ENCODE results near the gene EPS8. TPM values are rescaled to one million over a fixed set of nuclear protein-coding genes. Genes with fewer than 3 reads are reported as not detected.
"Not testable (repeated sequence)": the region's sequence is repeated elsewhere in the genome, so short reads cannot be mapped to it uniquely, and the experiment has no call there.

EPS8 gene
- total RNA-seq, 1 experiment from 2014 or later: 0.07 TPM

DNA sequence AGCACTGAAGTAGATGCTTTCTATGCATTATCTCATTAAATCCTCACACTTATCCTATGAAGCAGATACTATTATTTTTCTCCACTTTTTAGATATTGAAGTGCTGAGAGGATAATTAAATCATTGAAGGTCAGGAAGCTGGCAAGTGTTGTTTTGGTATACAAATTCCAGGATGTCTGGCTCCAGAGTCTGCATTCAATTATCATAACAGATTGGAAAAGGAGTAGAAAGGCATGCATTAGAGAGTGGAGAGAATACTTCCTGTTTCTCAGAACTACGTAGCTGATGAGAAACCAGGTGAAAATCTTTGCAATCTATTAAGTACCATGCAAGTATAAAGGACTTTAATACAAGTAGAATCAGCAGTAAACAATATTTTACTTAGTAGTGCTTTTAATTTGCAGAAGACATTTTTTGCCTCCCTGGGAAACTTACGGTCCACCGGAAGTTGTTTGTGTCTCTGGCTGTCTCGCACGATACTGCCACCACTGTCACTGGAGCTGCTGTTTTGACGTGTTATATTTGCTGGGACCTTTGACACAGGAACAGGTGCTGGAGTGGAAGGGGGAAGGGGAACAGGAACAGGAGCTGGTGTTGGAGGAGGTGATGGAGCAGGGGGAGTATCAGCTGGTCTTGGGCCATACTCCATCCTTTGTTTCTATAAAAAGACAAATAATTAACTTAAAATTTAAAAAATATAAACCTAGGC, 158.0 kb downstream of the EPS8 start:
- in situ Hi-C loops (cut with HindIII; ENCODE audit: low sequenced_read_pairs): no loop called here
- no peak for DNase-seq (ENCODE audit: low spot score)

- DNase-seq (ENCODE audit: low spot score): no peak
- in situ Hi-C loops (cut with HindIII; ENCODE audit: low sequenced_read_pairs): no loop called here
Observed at GRCh38 chr12:15629761-15630160, 159.4 kb downstream of the EPS8 start.

- in situ Hi-C loops (cut with HindIII; ENCODE audit: low sequenced_read_pairs): no loop called here
- DNase-seq (ENCODE audit: low spot score): no peak
Observed at GRCh38 chr12:15629108-15629507, 160.1 kb downstream of the EPS8 start.

DNA sequence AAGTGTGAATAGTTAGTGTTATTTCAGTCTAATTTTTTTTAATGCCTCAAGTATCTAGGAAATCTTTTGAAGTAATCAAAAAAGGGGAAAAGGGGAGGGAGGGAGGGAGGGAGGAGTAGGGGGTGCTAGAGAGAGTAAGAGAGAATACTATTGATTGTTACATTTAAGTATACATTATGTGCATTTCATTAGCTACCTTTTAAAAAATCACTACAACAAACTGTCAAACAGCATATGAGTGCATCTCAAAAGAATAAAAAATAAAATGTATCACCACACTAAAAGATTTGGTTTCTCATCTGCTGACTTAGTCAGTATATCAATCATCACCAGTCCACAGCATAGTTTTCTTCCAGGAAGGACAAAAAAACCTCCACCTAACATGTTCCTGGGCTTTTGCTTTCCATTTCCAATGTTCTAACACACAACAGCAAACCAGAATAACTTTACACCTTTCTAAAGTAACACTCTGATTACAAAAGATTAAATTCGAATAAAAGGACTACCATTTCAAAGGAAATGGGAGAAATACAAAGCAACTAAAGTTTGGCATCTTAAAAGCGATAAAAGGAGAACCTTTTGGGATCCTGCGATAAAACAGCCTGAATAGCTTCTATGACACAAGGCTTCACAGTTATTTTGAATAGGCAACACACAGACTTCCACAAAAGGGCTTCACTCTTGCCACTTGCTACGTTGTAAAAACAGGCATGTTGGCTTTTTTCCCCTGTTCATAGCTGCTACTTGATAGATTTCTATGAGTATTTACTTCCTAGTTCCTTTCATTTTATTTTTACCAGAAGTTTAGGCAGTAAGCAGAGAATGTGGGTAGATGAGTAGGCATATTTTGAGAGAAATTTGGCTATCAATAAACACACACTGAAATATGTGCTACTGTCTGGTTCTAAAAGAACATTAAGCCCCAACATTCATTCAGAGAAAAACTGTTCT, 160.9 kb downstream of the EPS8 start:
- no peak for DNase-seq (ENCODE audit: low spot score)
- in situ Hi-C loops (cut with HindIII; ENCODE audit: low sequenced_read_pairs): no loop called here

GRCh38 chr12:15625075-15625474, 164.1 kb downstream of the EPS8 start:
- in situ Hi-C loops (cut with HindIII; ENCODE audit: low sequenced_read_pairs): no loop called here
- DNase-seq (ENCODE audit: low spot score): no peak

DNA sequence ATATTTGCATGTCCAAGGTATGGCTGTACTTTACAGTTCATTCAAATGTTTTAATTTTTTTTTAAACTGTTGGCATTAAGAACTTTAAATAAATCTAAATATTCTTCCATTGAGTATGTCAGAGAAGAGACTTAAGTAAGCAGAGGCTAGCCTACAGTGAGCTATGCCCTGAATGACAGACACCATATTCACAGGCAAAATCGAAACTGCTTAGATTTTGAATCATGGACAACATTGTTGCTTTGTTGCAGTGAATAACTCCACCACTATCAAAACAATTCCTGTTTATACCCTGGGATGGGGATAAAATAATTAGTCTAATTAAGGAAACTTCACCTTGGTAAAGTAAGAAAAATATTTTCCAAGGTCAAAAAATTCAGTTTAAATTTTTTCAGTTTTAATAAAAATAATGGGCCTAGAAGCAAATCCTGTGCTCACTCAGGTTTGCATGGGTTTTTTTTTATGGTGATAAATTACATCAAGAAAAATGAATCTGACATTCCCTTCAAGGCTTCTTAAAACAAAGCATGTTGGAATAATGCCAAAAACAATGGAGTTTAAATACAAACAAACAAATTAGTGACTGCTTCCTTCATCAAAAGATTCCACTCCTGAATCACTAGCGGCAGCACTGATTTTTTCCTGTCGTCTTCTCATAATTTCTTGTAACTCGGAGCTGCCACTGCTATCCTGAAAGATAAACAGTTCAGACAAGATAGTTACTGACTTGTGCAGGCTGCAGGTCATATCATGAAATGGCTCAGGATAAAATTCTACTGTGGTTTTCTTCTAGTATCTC, 168.2 kb downstream of the EPS8 start:
- DNase-seq (ENCODE audit: low spot score): no peak
- in situ Hi-C loops (cut with HindIII; ENCODE audit: low sequenced_read_pairs): no loop called here

DNA sequence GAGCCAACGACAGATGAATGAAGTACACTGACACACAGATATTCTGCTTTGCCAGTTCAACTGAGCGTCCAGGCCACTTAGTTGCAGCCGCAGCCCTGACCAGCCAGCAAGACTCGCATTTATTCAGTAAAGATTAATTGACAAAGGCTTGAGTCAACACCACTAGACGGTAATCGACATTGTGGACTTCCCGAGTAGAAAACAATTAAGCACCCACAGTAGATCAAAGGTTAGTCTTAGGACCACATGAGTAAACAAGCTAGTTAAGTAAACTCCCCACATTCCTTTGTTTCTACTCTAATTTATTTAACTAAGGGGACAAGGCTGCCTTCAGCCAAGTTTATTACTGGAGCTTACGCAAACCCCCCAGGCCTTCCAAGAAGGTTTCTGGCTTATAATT, 172.7 kb downstream of the EPS8 start:
- DNase-seq (ENCODE audit: low spot score); in situ Hi-C loops (cut with HindIII; ENCODE audit: low sequenced_read_pairs): not testable (repeated sequence)

GRCh38 chr12:15613981-15614380, 175.2 kb downstream of the EPS8 start:
- in situ Hi-C loops (cut with HindIII; ENCODE audit: low sequenced_read_pairs): no loop called here
- DNase-seq (ENCODE audit: low spot score): no peak

DNA sequence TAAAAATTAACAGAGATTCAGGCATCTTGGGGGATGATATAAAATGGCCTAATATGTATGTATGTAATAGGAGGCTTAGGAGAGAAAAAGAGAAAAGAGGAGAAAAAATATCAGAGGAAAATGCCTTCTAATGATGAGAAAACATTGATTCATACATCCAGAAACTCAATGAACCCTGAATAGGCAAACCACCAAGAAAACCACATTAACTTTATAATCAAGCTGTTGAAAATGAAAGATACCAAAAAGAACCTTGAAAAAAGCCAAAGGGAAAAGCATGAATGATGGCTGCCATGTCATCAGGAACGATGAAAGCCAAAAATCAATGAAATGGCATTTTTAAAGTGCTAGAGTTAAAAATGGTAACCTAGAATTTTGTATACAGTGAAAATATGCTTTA, 180.2 kb downstream of the EPS8 start:
- in situ Hi-C loops (cut with HindIII; ENCODE audit: low sequenced_read_pairs): no loop called here
- DNase-seq (ENCODE audit: low spot score): no peak

DNA sequence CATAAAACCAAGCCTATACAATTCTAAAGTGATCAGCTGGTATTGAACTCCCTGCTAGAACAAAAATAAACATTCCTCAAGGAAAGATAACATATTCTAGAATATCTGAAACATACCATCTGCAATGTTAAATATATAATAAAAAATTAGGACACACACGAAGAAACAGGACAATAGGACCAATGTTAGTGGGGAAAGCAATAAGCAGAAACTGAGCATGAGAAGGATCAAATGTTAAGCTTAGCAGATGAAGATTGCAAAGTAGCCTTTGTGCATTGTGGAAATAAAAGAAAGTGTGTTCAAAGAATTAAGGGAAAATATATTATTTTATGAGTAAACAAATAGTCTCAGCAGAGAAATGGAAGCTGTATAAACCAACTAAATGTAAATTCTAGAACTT, 180.8 kb downstream of the EPS8 start:
- DNase-seq (ENCODE audit: low spot score): no peak
- in situ Hi-C loops (cut with HindIII; ENCODE audit: low sequenced_read_pairs): no loop called here

DNA sequence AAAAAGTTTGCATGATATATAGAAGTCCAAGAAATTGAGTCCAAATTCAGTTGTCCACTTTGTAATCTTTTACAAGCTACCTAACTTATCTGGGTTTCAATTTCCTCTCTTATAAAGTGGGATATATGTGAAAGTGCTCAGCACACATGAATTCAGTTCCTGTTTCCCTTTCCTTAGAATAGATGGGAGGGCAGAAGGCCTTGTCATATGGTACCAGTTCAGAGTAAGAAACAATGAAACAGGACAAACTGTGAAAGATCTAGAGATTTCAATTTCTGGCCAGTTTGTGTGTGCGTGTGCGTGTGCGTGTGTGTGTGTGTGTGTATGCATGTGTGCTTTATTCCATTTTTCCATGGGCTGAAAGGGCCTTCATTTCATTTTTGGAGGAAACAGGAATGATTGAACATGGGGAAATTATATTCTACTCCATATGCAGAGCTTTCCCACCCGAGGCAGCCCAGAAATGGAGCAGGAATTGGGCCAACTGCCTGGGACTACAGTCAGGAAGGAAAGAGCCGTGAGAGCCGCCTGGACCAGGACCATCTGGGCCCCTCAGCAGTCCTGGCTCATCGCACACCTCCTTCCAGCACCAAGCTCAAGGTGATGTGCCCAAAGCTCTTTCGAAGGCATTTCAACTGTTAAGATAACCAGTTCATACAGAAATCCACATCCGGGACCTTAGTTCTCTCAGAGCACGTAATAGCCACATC, 183.2 kb downstream of the EPS8 start:
- peak; percentile 91 for DNase-seq (ENCODE audit: low spot score)
- in situ Hi-C loops (cut with HindIII; ENCODE audit: low sequenced_read_pairs): no loop called here

DNA sequence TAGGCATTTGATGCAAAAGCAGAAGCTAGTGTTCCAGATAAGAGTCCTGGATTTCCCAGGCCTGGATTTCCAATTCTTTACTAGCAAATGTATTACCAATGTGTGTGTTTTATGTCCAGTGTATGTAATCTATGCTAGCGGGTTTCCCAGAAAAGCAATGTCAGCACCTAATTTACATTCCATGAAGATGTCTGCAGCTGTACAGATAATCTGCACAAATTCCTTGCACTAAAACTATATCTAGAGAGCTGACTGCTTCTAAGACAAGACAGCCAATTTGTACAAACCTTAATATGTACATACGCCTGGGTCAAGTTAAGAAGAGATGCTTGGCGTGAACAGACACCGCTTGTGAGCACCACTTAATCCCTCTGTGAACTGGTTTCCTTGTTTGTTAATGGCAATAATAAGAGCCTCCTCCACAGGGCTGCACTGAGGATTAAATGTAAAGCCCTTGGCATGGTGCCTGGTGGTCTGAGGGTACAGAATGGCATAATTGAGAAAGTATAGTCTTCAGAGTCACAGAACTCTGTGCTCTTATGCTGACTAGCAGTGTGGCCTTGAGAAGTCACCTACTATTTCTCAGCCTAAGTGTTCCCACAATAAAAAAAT, 185.6 kb downstream of the EPS8 start:
- in situ Hi-C loops (cut with HindIII; ENCODE audit: low sequenced_read_pairs): no loop called here

DNA sequence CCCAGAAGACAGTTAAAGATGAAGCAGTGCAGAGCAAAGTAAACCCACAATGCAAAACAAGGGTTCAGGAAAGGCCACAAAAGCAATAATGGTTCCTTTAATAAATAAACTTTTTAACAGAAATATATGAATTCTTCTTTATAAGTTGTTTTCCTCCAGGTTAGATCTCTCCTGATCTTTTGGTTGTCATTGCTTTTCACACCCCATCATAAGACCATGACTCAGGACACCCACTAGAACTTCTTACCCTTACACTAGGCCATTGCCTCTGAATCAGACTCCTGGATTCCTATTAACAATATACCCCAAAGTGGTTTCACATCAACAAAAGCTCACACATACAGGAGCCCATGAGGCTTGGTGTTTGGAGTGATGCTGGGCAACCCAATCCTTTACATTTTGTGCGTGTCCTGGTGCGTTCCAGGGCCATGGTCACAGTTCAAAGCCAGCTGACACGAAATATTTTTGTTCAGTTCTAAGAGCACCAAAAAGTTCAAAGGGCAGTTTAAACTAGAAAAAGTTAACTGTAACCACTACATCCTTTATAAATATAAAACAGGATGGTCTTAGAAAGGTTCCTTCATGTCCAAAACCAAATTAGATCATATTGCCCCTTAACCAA, 187.0 kb downstream of the EPS8 start:
- in situ Hi-C loops (cut with HindIII; ENCODE audit: low sequenced_read_pairs): no loop called here
- no peak for DNase-seq (ENCODE audit: low spot score)

More for the DNA sequence above, 185.6 kb downstream of the EPS8 start:
- no peak for DNase-seq (ENCODE audit: low spot score)

- in situ Hi-C loops (cut with HindIII; ENCODE audit: low sequenced_read_pairs): no loop called here
- DNase-seq (ENCODE audit: low spot score): no peak
Observed at GRCh38 chr12:15601210-15601800, 187.9 kb downstream of the EPS8 start.

- DNase-seq (ENCODE audit: low spot score): no peak
- in situ Hi-C loops (cut with HindIII; ENCODE audit: low sequenced_read_pairs): no loop called here
Observed at GRCh38 chr12:15600223-15600935, 188.8 kb downstream of the EPS8 start.

- in situ Hi-C loops (cut with HindIII; ENCODE audit: low sequenced_read_pairs): no loop called here
- peak; percentile 90 for DNase-seq (ENCODE audit: low spot score)
Observed at GRCh38 chr12:15599266-15600037, 189.7 kb downstream of the EPS8 start.
